CD4-positive, alpha-beta T cell treated with Interleukin-15 for 1 hour (primary cell): ENCODE data around the gene TNFRSF8.

Experiments used
- DNase-seq: peaks from one replicate; pipeline ENCODE4 v3.0.0-alpha.2; 2020

Gene TNFRSF8

DNA sequence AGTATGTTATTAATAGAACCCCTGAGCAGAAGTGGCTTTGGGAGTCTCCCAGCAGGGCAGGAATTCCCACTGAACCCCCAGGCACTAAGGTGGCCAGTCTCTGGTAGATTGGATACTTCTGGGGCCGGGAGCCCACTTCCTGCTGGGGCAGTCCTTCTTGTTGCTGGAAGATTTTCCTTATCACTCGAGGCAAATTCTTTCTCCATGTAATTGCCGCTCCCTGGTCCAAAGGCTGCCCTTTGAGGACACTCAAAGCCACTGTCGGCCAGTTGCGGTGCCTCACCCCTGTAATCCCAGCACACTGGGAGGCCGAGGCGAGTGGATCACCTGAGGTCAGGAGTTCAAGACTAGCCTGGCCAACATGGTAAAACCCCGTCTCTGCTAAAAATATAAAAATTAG lies 81.1 kb downstream of the TNFRSF8 start:
- no peak for DNase-seq

DNA sequence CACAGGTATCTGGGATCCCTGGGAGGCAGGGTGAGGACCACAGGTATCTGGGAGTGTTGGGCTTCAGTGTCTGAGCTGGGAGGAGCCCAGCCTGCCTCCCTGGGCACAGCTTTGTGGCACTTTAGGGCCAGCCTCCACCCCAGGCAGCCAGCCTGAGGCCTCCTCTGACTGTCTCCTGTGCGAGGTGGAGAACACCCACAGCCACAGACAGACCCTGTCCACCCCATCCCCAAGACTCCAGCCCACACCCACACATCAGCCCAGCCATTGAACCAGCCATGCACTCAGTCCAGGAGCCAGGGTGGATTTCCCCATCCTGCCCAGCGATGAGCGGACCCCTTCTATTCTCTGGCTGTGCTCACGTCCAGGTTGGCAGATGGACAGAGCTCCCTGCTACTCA lies 81.9 kb downstream of the TNFRSF8 start:
- no peak for DNase-seq

DNA sequence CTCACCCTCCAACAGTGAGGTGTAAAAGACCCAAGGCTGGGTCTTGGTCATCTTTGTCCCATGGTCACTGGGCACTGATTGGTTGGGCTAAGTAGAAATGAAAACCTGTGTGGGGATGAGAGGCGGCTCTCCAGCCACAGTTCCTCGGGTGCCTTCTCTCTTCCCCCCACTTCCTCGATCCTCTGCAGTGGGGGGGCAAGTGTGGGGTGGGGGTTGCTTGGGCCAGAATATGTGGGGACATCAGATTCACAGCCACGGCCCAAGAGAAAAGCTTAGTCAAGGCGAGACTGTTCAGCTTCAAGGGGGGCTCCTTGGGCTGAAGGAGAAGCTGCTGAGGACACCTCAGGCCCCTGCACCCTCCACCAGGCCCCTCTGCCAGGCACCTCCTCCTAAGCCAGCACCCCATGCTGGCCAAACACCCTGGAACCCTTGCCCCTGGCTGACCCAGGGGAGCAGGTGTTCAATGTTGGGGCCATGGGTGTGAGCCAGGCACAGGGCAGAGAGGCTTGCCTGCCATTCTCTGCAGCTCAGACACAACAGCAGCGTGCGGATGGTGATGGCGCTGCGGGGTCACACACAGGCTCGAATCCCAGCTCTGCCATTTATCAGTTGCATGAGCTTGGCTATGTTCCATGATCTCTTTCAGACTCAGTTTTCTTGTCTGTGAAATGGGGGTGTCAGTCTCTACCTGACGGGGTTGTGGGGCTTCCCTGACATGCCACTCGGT lies 82.7 kb downstream of the TNFRSF8 start:
- DNase-seq: no peak

DNA sequence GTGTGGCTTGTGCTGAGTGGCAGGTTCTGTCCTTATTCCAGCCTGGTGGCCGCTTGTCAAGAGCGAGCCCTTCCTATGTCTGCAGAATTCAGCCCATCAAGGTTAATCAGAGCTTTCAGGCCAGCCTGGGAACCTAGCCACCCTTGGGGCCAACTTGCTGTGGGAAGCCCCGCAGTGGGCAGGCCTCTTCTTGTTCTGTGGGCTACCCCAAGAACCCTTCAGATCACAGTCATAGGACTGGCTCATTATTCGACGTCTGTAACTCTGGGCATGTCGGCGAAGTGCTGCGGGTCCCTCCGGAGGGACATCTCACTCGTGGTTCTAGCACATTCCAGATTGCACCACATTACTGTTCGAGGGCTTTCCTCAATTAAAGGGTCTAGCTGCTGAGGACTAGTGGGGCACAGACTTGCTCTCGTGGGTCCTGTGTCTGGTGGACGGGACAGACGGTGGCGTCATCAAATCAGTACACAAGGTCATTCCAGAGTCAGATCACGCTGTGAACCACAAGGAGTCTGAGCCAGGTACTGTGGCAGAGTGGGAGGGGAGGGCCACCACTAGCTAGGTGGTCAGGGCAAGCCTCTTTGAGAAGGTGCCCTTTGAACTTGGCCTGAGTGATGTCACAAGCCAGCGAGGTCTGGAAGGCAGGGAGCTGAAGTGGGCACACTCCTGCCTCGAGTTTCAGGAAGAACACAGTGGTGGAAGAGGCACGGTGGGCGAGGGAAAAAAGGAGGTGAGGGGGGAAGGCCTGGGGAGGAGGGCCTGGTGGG lies 83.4 kb downstream of the TNFRSF8 start:
- no peak for DNase-seq

DNA sequence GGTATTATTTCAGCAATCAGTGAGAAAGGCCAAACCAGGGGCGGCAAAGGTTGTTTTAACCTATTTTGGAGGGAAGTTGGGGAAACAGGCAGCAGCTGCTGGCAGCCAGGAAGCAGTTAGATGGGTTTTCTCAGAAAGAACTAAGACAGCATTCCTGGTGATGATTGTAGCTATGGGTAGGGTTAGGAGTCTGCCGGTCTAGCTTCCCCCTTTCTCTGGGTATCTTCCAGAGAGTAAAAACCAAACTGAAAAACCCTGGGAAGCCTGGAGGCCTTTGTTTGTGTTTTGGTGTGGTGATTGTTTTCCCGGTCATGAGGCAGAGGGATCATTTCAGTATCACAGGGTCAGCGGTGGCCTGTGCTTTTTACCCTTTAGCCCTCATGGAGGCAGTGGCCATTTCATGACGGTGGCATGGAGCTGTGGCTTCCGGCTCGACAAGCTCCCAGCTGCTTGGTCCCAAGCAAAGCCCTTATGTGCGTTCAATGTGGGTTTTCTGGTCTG lies 84.1 kb downstream of the TNFRSF8 start:
- DNase-seq: no peak

DNA sequence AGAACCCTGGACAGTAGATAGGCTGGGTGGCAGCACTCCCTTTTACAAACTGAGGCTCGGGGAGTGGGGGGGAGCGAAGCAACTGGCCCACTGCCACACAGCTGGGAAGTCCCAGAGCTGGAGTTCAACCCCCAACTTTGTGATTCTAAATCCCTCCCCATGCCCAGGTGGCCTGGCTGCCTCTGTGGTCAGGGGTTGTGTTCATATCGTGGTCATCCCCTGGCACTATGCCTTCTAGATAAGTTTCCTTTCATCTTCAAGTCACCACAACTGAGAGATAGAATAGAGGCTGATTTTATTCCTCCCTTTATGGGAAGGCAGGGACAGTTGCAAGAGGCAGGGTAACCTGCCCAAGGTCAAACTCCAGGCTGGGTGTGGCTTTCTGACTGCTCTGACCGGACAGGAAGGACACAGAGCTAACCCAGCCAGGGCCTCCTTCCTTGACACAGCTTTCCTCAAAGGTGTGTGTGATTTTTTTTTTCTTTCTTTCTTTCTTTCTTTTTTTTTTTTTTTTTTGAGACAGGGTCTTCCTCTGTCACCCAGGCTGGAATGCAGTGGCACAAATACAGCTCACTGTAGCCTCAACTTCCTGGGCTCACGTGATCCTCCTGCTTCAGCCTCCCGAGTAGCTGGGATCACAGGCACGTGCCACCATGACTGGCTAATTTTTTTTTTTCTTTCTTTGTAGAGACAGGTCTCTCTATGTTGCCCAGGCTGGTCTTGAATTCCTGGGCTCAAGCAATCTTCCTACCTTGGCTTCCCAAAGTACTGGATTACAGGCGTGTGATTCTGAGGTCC lies 85.3 kb downstream of the TNFRSF8 start:
- DNase-seq: no peak

DNA sequence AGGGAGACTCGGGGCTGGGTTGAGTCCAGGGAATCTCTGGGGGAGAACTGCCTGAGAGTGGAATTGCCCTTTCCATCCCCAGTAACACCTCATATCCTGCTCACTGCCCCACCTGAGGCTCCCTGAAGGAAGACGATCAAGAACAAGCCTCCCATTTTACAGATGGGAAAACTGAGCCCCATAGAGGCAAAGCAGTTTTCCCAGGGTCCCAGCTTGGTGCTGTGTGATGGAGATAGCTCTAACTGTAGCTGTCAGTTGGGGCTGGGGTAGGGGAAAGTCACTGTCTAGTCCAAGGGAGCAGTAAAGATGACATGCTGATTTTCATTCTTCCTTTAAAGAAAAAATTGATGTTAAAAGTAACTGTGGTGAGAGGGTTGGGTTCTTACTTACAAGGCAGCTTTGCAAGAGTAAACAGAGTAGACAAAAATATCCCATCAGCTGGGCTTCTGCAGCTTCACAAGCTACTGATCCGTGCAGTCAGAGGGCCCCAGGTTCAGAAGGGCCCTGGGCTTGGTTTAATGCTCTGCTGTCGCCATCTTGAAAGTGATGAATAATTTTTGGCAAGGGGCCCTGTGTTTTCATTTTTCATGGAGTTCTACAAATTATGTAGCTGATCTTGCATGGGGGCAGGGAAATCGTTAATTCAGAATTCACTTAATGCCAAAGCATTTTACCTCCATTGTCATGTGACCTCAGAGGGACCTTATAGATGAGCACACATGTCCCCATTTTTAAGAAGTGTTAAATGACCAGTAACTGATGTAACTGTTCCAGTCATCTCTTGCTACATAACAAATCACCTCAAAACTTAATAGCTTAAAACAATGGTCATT lies 86.1 kb downstream of the TNFRSF8 start:
- DNase-seq: no peak

DNA sequence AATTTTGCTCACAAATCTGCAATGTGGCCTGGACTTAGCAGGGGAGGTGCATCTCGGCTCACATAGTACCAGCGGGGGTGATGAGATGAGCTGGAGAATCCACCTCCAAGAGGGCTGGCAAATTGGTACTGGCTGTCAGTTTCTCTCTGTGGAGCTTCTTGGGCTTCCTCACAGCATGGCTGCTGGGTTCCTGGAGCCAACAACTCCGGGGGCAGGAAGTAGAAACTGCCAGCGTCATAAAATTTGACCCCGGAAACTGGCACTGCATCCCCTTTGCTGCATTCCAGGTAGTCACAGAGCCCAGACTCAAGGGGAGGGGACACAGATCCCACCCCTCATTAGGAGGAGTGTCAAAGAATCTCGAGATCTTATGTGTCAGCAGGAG lies 86.7 kb downstream of the TNFRSF8 start:
- DNase-seq: no peak

DNA sequence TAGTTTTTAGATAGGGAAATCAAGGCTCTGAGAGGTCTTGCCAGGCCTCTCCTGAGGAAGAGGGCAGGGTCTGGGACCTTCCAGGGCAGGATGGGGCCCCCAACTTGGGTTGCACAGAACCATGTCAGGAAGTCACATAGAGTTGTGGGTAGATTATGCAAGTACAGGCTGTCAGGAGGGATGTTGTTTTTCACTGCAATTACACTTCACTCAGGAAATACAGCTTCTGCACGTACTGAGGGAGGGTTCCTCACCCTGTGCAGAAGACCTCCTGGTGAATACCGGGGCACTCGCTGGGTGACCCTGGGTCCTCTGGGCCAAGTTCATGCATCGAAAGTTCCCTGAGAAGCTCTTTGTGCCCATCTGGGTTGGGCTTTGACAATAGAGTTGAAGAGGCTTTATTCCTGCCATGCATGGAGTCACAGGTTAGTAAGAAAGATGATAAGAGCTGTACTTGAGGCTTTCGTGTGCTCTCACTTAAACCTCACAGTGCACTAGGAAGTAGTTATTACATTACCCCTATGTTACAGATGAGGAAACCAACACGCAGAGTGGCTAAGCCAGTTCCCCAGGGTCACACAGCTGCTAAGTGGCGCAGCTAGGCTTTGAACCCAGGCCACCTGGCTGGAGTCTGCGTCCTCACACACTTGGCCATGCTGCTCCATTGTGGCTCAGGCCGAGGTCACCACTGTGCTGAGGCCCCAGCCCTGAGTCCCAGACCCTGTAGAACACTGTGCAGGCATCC lies 87.5 kb downstream of the TNFRSF8 start:
- DNase-seq: peak; percentile 40

DNA sequence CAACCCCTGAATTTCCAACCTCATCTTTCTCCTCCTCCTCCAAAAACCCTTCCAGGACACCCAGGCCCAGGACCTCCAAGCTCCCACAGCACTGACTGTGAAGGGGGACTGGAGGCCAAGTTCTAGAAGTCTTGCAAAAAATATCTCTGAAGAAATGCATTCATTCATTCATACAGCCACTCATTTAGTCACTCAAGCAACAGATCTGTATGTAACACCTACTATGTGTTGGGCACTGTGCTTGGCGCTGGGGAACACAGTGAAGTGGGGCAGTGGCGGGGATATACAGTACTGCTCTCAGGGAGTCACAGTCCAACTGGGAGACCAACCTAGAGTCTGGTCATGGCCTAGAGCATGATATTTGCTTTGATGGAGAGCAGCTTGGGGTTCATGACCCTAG lies 88.4 kb downstream of the TNFRSF8 start:
- DNase-seq: no peak

DNA sequence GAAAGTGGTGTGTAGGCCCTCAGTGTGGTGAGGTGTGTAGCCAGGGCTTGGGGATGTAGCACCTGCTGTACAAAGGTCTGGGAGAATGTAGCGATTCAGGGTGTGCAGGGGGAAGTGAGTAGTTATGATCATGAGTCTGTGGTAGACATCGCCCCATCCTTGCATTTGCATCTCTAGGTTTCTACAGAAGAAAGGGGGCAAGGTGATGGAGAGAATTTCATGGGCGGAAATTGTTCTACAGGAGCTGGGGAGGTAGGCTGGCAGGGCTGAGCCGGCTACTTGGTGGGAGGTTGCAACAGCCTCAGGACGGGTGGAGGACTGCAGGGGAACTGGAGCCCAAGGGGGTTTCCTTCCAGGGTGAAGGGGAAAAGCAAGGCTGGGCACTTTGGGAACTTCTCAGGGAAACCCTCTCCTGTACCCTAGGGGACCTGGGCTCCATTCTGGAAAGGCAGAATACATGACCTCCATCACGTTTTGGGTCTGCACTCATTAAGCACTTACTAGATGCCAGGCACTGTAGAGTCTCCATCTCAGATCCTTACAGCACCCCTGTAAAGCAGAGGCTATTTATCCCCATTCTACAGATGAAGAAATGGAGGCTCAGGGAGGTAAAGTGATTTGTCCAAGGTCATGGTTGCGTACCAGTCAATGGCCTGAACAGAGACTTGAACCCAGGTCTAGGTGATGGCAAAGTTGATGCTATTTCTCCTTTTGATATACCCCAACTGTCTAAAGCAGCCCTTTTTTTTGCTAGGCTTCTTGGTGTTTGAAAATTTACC lies 89.2 kb downstream of the TNFRSF8 start:
- DNase-seq: peak; percentile 69

DNA sequence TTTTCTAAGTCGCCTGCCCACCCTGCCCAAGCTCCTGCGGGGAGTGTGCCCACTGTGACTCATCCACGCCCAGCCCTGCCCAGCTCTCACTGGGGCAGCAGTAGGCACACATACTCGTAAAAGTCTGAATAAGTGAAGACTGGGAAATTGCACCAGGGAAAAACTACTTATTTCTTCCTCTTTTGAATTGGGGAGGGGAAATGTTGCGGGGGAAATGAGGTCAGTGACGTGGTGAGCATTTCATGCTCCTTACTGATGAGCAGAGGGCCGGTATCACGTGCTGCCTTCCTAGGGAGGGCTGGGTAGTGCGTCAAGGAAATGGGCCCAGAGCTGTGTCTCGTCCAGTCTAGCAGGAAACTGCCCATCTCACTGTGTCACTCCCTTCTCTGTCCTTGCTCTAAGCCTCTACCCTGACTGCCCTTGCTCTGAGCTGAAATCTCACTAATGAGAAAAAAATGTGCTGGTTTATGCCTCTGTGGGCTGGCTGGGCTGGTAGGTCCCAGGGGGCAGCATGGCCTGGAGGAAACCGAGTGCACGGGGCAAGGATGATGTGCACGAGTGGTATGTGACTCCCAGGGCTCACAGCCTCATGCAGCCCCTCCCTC lies 90.2 kb downstream of the TNFRSF8 start:
- DNase-seq: peak; percentile 88

DNA sequence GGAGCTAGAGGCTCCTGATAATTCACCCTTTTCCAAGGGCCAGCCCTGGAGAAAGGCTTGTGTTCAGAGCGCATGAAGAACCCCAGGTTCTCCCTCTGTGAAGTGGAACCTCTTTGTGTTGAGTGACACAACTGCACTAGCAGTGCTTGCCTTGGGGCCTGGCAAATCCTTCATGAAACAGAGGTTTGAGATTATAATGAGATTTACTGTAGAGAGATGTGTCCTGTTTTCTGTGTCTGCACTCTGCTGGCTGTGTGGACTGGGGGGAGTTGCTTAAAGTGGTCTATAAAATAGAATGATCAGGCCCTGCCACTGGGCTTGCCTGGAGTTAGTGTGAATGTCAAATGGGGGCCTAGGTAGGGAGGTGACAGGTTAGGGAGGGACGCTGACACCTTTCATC lies 92.2 kb downstream of the TNFRSF8 start:
- DNase-seq: no peak

DNA sequence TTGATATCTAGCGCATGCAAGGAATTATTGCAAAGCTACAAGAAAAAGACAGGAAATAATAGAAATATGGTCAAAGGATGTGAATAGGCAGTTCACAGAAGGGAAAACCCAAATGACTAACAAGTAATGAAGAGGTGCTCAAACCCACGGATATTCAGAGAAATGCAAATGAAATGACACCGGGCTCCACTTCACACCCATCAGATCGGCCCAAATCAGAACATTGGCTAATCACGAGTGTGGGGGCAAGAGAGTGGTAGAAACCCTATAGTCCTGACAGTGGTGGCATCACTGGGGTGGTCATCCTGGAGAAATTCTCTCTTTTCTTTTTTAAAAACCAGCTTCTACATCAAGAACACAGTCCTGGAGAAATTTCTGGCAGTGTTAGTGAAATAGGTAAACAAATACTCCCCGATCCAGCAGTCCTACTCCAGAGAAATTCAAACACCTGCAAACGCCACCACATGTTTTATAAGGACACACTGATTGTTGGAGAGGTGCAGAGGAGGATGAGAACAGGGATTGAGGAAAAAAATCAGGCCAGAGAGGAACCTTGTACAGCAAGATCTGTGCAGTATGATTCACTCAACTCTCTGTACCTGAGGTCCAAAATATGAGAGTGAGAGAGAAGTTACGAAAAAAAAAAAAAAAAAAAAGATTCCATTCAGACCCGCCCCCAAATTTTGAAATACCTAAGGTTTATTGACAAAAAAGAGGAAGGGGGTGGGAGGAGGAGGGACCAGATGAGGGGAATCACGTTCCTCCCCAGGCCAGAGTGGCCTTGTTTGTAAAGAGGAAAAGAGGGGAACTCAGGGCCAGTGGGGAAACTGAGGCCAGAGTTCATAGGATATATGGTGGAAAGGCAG lies 94.5 kb downstream of the TNFRSF8 start:
- peak; percentile 56 for DNase-seq

DNA sequence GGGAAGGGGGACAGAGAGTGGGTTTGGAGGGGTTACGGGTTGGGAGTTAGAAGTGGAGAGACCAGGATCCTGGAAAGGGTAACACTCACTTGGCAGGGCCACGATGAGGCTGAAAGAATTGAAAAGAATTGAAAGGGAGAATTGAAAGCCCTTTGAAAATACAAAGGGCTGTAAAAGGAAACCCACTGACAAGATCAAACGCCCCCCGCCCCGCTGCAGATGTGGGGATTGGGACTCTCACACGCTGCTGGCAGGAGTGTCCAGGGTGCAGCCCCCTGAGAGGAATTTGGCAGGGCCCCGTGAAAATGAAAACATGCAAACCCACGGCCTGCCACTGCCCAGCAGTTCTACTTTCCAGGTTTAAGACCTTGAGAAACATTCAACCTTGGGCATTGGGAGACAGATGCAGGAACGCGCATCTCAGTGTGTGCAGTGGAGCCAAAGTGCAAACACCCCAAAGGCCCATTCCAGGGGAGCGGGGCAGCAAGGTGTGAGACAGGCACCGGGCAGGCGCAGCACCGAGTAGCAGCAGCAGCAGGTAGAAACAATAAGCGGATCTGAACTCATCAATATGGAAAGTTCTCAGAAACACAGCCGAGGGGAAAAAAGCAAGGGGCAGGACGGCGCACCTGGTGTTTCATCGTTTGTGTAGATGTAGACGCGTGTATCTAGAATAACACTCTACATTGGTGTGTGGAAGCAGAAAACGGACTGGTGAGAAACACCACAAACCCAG lies 95.4 kb downstream of the TNFRSF8 start:
- DNase-seq: peak; percentile 38

DNA sequence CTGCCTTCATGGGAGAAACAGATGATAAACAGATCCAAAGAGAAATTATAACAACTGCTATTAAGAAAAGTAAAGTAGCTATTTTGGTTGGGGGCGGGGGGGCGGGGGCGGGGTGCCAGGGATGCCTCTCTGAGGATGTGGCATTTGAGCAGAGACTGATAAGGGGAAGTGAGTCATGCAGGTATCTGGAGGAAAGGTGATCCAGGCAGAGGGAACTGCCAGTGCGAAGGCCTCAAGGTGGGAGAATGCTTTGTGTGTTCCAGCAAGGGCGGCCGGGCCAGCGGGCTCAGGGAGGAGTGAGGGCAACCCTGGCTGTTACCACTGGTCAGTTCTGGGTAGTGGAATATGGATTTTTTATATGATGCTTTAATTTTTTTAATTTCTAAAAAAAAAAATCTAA lies 96.7 kb downstream of the TNFRSF8 start:
- DNase-seq: peak; percentile 47

DNA sequence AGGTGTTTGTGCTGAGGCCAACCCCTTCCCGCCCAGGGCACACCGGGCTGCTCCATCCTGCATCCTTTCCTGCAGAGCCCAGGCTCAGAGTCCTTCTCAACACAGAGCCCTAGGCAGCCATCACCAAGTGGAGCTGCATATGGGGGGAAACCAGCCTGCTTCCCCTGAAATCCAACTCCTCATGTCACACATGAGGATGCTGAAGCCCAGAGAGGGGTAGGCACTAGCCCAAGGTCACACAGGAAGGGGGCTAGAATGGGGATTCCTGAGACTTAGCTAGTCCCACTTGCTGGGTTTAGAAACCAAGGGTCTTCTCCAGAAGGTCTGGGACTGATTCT lies 98.2 kb downstream of the TNFRSF8 start:
- DNase-seq: peak; percentile 14

DNA sequence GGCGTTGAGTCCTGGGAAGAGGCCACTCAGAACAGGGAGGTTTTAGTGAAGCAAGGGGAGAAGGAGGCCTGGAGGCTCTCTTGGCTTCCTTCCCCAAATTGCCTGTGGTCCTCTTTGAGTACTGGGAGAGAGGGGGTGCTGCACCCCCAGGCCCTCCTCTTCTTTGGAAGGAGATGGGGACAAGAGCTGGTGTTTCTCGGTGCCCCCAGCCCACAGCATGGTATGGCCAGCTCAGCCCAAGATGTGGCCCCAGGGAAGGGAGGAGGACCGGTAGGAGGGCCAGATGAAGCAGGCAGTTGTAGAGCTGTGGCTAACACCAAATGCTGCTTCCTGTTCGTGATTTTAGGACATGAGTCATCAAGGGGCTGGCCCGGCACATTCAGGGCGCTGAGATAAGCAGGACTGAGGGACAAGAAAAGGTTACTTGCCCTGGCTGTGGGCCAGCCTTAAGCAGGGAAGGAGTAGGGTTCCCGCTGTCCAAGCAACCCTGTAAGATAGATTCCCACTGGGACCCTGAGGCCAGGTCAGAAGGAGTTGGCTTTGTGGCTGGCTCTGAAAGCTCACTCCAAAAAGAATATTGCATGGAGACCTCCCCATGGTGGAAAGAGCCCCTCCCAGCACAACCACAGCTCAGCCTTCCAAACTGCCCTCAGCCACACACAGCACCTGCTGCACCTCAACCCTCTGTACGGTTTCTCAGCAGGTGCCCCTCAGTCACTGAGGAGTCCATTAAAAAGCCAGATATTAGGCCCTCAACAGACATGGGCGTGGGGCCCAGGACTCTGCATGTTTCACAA lies 98.8 kb downstream of the TNFRSF8 start:
- peak; percentile 86 for DNase-seq
